Astrocyte (in vitro differentiated cells and primary cell): ENCODE results near the gene DNER. TPM values are rescaled to one million over a fixed set of nuclear protein-coding genes. Genes with fewer than 3 reads are reported as not detected.
A peak's percentile ranks its signal among the peaks of the same experiment; 100 is the strongest.

Source experiments
- DNase-seq: peaks from one replicate; pipeline ENCODE4 v3.0.0-alpha.2; 2010; ENCODE audit warnings: low read depth
- FAIRE-seq: peaks from 2 replicates; lab custom pipeline; 2011; peaks lifted over from hg19 to GRCh38; lab: Jason Lieb, UNC
- H2AFZ ChIP-seq: 2 replicates; pipeline ENCODE4 v1.6.0; 2012; ENCODE audit warnings: low read depth, low read length, inconsistent platforms
- H3K27ac ChIP-seq: 2 replicates; pipeline ENCODE4 v1.5.1; 2011; ENCODE audit warnings: low read depth, low read length, inconsistent platforms
- H3K27me3 ChIP-seq: 2 replicates; pipeline ENCODE4 v1.6.0; 2011; ENCODE audit warnings: low read length, inconsistent platforms; ENCODE audit not compliant: insufficient read depth
- H3K36me3 ChIP-seq: 2 replicates; pipeline ENCODE4 v1.5.1; 2011; ENCODE audit warnings: low read length, inconsistent platforms; ENCODE audit not compliant: insufficient read depth
- H3K4me1 ChIP-seq: 2 replicates; pipeline ENCODE4 v1.5.1; 2011; ENCODE audit warnings: low read length, inconsistent platforms; ENCODE audit not compliant: insufficient read depth
- H3K4me2 ChIP-seq: 2 replicates; pipeline ENCODE4 v1.6.0; 2012; ENCODE audit warnings: low read length, inconsistent platforms
- H3K4me3 ChIP-seq: 2 replicates; pipeline ENCODE4 v1.5.1; 2011; ENCODE audit warnings: low read depth, mild to moderate bottlenecking, low read length, inconsistent platforms; ENCODE audit not compliant: insufficient read depth
- H3K79me2 ChIP-seq: 2 replicates; pipeline ENCODE4 v1.6.0; 2012; ENCODE audit warnings: mild to moderate bottlenecking, low read length, inconsistent platforms; ENCODE audit not compliant: insufficient read depth
- H3K9ac ChIP-seq: 2 replicates; pipeline ENCODE4 v1.6.0; 2012; ENCODE audit warnings: mild to moderate bottlenecking, low read length, inconsistent platforms
- H3K9me3 ChIP-seq: 2 replicates; pipeline ENCODE4 v1.5.1; 2012; ENCODE audit warnings: low read depth, mild to moderate bottlenecking, low read length, inconsistent platforms; ENCODE audit not compliant: insufficient read depth
- H4K20me1 ChIP-seq: 2 replicates; pipeline ENCODE4 v1.6.0; 2012; ENCODE audit warnings: low read length, inconsistent platforms; ENCODE audit not compliant: insufficient read depth
- H3K27ac Mint-ChIP-seq: one replicate; pipeline ENCODE4 v1.8.0; 2021; ENCODE audit warnings: mild to moderate bottlenecking, mixed read lengths; ENCODE audit not compliant: unreplicated experiment
- H3K27me3 Mint-ChIP-seq: one replicate; pipeline ENCODE4 v1.8.0; 2021; ENCODE audit warnings: low read depth, mixed read lengths; ENCODE audit not compliant: unreplicated experiment
- H3K36me3 Mint-ChIP-seq: one replicate; pipeline ENCODE4 v1.8.0; 2021; ENCODE audit warnings: low read depth, mixed read lengths; ENCODE audit not compliant: unreplicated experiment
- H3K4me1 Mint-ChIP-seq: one replicate; pipeline ENCODE4 v1.8.0; 2021; ENCODE audit warnings: low read depth, mixed read lengths; ENCODE audit not compliant: unreplicated experiment
- H3K4me3 Mint-ChIP-seq: one replicate; pipeline ENCODE4 v1.8.0; 2021; ENCODE audit warnings: mild to moderate bottlenecking, moderate library complexity, mixed read lengths; ENCODE audit not compliant: unreplicated experiment
- H3K9me3 Mint-ChIP-seq: one replicate; pipeline ENCODE4 v1.8.0; 2021; ENCODE audit warnings: mild to moderate bottlenecking, mixed read lengths; ENCODE audit not compliant: unreplicated experiment
- CTCF ChIP-seq: IDR thresholded peaks from 2 replicates; pipeline ENCODE4 v1.5.1; 2011; ENCODE audit warnings: low read depth, mild to moderate bottlenecking, inconsistent platforms, low read length, moderate library complexity; ENCODE audit not compliant: insufficient read depth
- EZH2 ChIP-seq: IDR thresholded peaks from 2 replicates; pipeline ENCODE4 v1.6.1; 2012; ENCODE audit warnings: mild to moderate bottlenecking, low read length, inconsistent platforms; ENCODE audit not compliant: insufficient read depth
- total RNA-seq: library from RNA; stranded (reverse); gene quantifications from 2 replicates; pipeline ENCODE4 v1.2.1, GENCODE V29; 2021

The DNER gene
- total RNA-seq, 1 donor from 2014 or later, result 1.0 TPM

DNA sequence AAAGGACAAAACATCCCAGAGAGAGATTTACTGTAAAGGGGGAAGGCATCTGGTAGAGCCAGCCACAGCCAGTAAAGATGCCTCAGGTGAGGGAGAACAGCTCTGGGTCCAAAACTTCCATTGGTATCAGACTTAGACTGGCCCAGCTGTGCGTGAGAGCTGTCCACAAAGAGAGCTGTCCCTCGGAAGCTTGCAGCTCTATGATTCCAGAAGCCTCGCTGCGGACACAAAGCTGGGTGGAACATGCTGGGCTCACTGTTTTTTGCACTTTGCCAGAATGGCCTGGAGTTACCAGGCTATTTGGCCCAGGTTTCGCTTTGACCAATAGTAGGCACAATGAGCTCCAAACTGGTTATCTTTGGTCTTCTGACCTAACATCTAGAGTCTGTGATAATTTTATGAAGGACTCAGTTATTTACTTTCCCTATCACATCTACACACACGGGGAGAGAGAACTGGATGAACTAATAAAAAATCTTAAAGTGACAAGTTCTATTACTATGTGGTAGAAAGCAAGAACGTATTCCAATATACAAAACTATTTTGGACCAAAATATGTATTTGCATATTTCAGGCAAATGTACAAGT lies 101.9 kb downstream of the DNER start:
- H3K4me3 ChIP-seq, result no peak overlapping the region
- no peak overlapping the region for H3K4me2 ChIP-seq
- TF ChIP-seq EZH2, result no peak
- no peak for TF ChIP-seq CTCF
- no peaks in the 10 kb centered on the region for H3K27me3 ChIP-seq
- peaks cover 11% of the 10 kb centered on the region for H3K4me1 ChIP-seq
- FAIRE-seq (no peak), DNase-seq (no peak)
- H3K27ac ChIP-seq, result peak overlapping the region; percentile 90
- Mint-ChIP-seq H3K27me3 (no peaks in the 10 kb centered on the region), H3K36me3 (no peaks in the 10 kb centered on the region), H3K9me3 (no peaks in the 10 kb centered on the region), H3K4me1 (peaks cover 15% of the 10 kb centered on the region), H3K4me3 (no peak overlapping the region), H3K27ac (no peak overlapping the region)
- no peaks in the 10 kb centered on the region for H3K79me2 ChIP-seq
- H3K36me3 ChIP-seq, result no peaks in the 10 kb centered on the region
- H3K9me3 ChIP-seq, result no peaks in the 10 kb centered on the region
- H4K20me1 ChIP-seq, result no peaks in the 10 kb centered on the region
- H3K9ac ChIP-seq, result no peak overlapping the region
- H2AFZ ChIP-seq, result no peak overlapping the region

DNA sequence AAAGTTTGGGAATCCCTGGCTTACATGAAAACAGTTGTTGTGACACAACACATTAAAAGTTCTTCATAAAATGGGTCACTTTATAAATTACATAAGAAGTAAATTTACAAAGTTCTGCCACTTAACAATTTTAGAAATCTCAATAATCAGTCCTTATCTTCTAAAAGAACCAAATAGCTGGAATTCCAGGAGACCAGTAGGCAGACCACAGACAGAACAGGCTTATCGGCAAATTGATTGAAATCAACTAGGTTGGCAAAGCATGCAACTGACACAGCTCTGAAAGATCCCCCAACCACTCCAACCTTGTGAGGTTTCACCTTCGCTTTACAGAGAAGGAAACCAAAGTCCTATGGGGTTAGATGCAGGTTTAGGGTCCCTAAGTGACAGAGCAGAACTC lies 103.0 kb downstream of the DNER start:
- Histone ChIP-seq H3K36me3 (no peaks in the 10 kb centered on the region), H3K9me3 (no peaks in the 10 kb centered on the region), H3K4me3 (no peak overlapping the region), H3K4me2 (peak overlapping the region; percentile 60), H3K4me1 (peaks cover 11% of the 10 kb centered on the region), H2AFZ (no peak overlapping the region), H3K79me2 (no peaks in the 10 kb centered on the region), H3K27me3 (no peaks in the 10 kb centered on the region), H3K27ac (peak overlapping the region; percentile 90), H3K9ac (peak overlapping the region; percentile 66), H4K20me1 (no peaks in the 10 kb centered on the region)
- Mint-ChIP-seq H3K9me3 (no peaks in the 10 kb centered on the region), H3K4me3 (no peak overlapping the region), H3K27ac (no peak overlapping the region), H3K27me3 (no peaks in the 10 kb centered on the region), H3K36me3 (no peaks in the 10 kb centered on the region), H3K4me1 (peaks cover 15% of the 10 kb centered on the region)
- TF ChIP-seq CTCF (no peak), EZH2 (no peak)
- FAIRE-seq (no peak), DNase-seq (peak; percentile 53)

DNA sequence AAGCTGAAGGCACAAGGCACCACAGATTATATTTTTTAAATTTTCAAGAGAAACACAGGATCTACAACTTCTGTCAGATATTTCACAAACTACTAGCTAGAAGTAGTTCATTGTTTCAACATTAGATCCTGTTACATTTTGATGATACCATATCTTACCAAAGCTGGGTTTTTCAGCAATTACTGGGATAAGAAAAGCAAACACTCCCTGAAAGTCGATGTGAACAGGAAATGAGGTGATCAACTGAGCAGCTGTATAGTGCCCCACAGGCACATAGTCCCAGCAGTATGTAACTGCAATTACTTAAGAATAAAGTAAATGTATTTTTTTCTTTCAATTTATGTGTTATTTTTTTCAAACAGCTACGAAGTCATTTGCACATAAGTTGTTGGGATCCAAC lies 103.5 kb downstream of the DNER start:
- Mint-ChIP-seq H3K9me3 (no peaks in the 10 kb centered on the region), H3K4me3 (no peak overlapping the region), H3K36me3 (no peaks in the 10 kb centered on the region), H3K4me1 (peaks cover 15% of the 10 kb centered on the region), H3K27me3 (no peaks in the 10 kb centered on the region), H3K27ac (no peak overlapping the region)
- peak overlapping the region; percentile 66 for H3K9ac ChIP-seq
- H3K36me3 ChIP-seq, result no peaks in the 10 kb centered on the region
- H2AFZ ChIP-seq, result no peak overlapping the region
- peak; percentile 80 for DNase-seq
- no peak for FAIRE-seq
- peak overlapping the region; percentile 90 for H3K27ac ChIP-seq
- H3K4me1 ChIP-seq, result peaks cover 11% of the 10 kb centered on the region
- TF ChIP-seq CTCF (no peak), EZH2 (no peak)
- no peak overlapping the region for H3K4me3 ChIP-seq
- no peaks in the 10 kb centered on the region for H4K20me1 ChIP-seq
- H3K4me2 ChIP-seq, result peak overlapping the region; percentile 60
- no peaks in the 10 kb centered on the region for H3K9me3 ChIP-seq
- H3K27me3 ChIP-seq, result no peaks in the 10 kb centered on the region
- no peaks in the 10 kb centered on the region for H3K79me2 ChIP-seq
